Measurements from ENCODE around the gene TRIM37.
A peak's percentile ranks its signal among the peaks of the same experiment; 100 is the strongest.

The TRIM37 gene

GRCh38 chr17:59038734-59039133 is 67.9 kb downstream of the TRIM37 start:
- DNase-seq (ENCODE audit: low read depth in 3 of 3) = no peak

DNA sequence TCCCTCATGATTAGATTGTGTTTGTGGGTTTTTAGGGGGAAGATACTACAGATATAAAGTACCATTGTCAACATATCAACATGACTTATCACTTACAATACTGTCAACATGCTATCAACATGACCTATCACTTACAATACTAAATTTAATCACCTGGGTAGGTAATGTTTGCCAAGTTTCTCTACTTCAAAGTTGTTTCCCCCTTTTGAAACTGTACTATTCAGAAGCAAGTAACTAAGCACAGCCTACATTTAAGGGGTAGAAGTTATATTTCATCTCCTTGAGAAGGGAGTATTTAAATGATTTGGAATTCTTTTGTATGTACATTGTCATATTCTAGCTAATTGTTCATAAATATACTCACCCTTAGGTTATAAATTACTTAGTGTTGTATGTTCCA is 68.7 kb downstream of the TRIM37 start:
- DNase-seq (ENCODE audit: low read depth in 3 of 3) = no peak

DNA sequence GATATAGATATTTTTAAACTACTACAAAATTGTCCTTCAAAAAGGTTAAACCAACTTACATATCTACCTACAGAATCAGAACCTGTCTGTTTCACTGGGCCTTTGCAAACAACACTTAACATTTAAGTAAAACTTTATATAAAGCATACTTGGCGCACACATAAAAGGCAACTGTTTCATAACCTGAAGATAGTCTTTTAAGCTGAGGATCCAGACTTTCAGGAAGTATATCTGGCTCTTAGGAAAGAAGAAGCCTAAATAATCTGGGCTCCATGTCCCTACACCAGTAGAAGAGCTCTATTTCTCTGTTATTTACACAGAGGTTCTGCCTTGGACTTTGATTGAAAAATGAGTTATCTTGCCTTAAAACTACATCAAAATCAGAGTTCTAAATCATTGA is 75.9 kb downstream of the TRIM37 start:
- no peak for DNase-seq (ENCODE audit: low read depth in 3 of 3)

- DNase-seq (ENCODE audit: low read depth in 3 of 3) = no peak
Measured at GRCh38 chr17:59028328-59028727, 78.4 kb downstream of the TRIM37 start.

DNA sequence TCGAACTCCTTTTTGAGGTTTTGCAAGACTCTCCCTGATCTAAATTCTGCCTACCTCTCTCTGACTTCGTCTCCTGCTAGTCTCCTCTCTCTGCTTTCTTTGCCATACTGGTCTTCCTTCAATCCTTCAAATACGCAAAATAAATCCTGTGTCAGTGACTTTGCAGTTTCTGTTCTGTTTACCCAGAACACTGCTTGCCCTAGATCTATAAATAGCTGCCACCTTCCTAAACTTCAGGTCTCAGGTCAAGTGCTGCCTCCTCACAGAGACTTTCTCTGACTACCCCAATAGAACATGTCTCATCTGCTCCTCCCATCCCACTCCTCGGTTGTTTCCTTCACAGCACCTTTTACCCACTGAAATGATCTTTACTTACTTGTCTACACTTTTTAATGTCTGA is 78.9 kb downstream of the TRIM37 start:
- no peak for DNase-seq (ENCODE audit: low read depth in 3 of 3)

GRCh38 chr17:59026176-59026939 is 80.3 kb downstream of the TRIM37 start:
- DNase-seq (ENCODE audit: low read depth in 3 of 3) = no peak

- DNase-seq (ENCODE audit: low read depth in 3 of 3) = no peak
Measured at GRCh38 chr17:59024916-59025315, 81.8 kb downstream of the TRIM37 start.

- no peak for DNase-seq (ENCODE audit: low read depth in 3 of 3)
Measured at GRCh38 chr17:59018019-59018418, 88.7 kb downstream of the TRIM37 start.

GRCh38 chr17:59011975-59012374 is 94.7 kb downstream of the TRIM37 start:
- no peak for DNase-seq (ENCODE audit: low read depth in 3 of 3)

GRCh38 chr17:59010026-59010425 is 96.7 kb downstream of the TRIM37 start:
- DNase-seq (ENCODE audit: low read depth in 3 of 3) = no peak

- no peak for DNase-seq (ENCODE audit: low read depth in 3 of 3)
Measured at GRCh38 chr17:59008737-59009136, 97.9 kb downstream of the TRIM37 start.

DNA sequence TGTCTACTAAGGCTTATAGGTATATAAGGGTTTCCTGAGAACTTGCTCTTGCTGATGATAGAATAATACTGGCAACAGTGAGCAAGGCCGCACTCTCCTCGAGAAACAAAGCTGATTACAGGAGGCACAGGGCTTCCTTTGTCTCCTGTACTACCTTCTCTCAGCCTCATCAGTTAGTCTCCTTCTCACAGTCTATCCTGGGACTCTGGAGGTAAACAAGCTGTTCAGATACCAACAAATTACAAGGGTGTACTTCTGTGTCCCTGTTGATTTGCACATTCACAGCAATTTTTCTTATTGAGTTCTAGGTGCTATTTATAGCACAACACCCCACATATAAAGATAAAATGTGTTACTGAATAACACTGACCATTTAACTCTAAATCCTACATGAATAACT is 98.7 kb downstream of the TRIM37 start:
- no peak for DNase-seq (ENCODE audit: low read depth in 3 of 3)

- peak; percentile 26 to 43 (median 38) for DNase-seq (ENCODE audit: low read depth in 3 of 3)
Measured at GRCh38 chr17:59004338-59005111, 102.2 kb downstream of the TRIM37 start.

- no peak for DNase-seq (ENCODE audit: low read depth in 3 of 3)
Measured at GRCh38 chr17:59003860-59004259, 102.8 kb downstream of the TRIM37 start.

DNA sequence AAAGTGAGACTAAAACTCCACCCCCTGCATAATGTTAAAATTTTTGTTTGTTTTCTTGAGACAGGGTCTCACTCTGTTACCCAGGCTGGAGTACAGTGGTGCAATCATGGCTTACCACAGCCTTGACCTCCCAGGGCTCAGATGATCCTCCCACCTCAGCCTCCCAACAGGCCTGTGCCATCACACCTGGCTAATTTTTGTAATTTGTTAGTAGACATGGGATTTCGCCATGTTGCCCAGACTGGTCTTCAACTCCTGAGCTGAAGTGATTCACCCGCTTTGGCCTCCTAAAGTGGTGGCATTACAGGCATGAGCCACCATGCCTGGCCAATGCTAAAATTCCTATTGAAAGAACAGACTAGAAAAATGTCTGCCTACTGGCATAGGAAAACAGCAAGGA is 103.8 kb downstream of the TRIM37 start:
- no peak for DNase-seq (ENCODE audit: low read depth in 3 of 3)

- DNase-seq (ENCODE audit: low read depth in 3 of 3) = no peak
Measured at GRCh38 chr17:59002126-59002525, 104.6 kb downstream of the TRIM37 start.

DNA sequence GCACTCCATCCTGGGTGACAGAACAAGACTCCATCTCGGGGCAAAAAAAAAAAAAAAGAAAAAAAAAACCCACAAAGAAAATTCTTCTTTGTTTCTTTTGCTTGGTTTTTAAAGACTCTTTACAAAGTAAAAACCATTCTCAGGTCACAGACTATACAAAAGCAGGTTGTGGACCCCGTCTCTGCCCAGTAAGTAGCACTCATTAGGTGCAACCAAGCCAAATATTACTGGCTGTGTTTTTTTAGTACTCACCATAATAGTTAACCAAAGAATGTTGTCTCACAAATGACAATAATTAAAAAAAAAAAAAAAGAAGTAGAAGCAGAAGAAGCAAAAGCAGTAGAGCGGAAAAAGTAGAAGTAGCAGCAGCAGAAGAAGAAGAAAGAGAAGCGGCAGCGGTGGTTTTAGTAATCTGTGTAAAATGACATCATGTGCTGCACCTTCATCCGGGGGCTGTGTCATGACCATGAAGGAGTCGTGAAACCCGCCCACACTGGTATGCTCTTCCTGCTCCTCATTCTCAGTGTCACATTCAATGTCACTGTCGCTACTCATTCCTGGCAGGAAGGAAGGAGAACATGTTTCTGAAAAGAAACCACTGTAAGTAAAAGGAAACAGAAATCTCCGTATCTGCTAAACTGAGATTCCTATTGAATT is 105.4 kb downstream of the TRIM37 start:
- peak; percentile 32 to 61 (median 47) for DNase-seq (ENCODE audit: low read depth in 3 of 3)

DNA sequence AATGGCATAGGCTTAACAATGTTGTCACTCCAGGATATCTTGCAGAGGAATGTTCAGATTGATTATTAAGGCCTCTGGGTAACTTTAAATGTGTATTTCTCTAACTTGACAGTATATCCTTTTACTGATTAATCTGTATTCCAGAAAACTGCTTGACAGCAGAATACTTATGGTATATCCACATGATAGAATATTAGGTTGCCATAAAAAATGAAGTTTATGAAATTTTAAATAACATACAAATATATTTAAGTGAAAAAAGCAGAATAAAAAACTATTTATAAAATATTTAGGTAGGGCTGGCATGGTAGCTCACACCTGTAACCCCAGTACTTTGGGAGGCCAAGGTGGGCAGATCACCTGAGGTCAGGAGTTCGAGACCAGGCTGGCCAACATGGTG is 106.7 kb downstream of the TRIM37 start:
- no peak for DNase-seq (ENCODE audit: low read depth in 3 of 3)

DNA sequence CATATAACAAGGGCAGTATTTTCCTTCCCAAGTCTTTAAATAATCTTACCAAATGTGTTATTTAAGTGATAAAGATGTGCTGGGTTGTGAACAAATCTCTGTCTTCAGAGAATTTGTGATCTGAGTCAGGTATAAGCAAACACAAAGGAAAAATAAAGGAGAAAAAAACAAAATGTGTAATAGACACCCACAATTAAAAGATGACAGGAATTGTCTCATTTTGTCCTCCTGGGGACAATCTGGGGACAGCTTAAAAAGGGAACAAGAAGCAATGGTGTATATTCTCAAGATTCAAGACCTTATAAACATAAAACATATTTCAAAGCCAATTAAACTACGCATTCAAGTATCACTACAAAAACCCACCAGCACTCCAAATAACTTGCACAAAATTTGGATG is 107.2 kb downstream of the TRIM37 start:
- no peak for DNase-seq (ENCODE audit: low read depth in 3 of 3)

GRCh38 chr17:58998871-58999270 is 107.8 kb downstream of the TRIM37 start:
- DNase-seq (ENCODE audit: low read depth in 3 of 3) = no peak

GRCh38 chr17:58997756-58998553 is 108.7 kb downstream of the TRIM37 start:
- DNase-seq (ENCODE audit: low read depth in 3 of 3) = no peak

GRCh38 chr17:58996968-58997367 is 109.7 kb downstream of the TRIM37 start:
- DNase-seq (ENCODE audit: low read depth in 3 of 3) = no peak

Measured in stimulated activated CD4-positive, alpha-beta T cell treated with anti-CD3 and anti-CD28 coated beads, TNF-alpha, amount 100 ng/mL, for 4 hours (primary cell).